ENCODE data around the gene GGNBP2.

DNA sequence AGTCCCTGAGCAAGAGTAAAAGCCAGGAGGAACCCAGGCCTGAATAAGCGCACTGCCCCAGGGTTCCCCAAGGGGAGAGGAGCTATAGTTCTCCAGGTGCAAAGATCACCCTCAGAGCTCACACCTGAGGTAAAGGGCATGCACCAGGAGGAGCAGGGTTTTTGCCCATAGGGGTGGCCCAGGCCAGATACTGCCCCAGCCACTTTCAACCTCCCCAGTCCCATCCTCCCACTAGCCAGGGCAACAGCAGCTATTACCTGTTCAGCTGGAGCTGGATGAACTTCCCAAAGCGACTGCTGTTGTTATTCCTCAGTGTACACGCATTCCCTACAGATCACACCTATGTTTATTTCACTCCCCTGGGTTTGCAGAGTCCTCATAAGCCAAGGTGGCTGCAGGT, 29.9 kb upstream of the GGNBP2 start:
- TF ChIP-seq POLR2A (IDR thresholded peaks at IDR 0.05; ENCODE audit: low read length): no peak
- no peak for TF ChIP-seq GATA1 (IDR thresholded peaks at IDR 0.05; ENCODE audit: low read depth, low read length)

All from erythroblast (primary cell).